AML-193 (cell line): ENCODE data around the gene USP25.
A peak's percentile ranks its signal among the peaks of the same experiment; 100 is the strongest.

Experiments used
- DNase-seq, 2 experiments: peaks; one replicate each; lab custom pipeline; 2025; lab: John Stamatoyannopoulos, UW

The USP25 gene, protein sequence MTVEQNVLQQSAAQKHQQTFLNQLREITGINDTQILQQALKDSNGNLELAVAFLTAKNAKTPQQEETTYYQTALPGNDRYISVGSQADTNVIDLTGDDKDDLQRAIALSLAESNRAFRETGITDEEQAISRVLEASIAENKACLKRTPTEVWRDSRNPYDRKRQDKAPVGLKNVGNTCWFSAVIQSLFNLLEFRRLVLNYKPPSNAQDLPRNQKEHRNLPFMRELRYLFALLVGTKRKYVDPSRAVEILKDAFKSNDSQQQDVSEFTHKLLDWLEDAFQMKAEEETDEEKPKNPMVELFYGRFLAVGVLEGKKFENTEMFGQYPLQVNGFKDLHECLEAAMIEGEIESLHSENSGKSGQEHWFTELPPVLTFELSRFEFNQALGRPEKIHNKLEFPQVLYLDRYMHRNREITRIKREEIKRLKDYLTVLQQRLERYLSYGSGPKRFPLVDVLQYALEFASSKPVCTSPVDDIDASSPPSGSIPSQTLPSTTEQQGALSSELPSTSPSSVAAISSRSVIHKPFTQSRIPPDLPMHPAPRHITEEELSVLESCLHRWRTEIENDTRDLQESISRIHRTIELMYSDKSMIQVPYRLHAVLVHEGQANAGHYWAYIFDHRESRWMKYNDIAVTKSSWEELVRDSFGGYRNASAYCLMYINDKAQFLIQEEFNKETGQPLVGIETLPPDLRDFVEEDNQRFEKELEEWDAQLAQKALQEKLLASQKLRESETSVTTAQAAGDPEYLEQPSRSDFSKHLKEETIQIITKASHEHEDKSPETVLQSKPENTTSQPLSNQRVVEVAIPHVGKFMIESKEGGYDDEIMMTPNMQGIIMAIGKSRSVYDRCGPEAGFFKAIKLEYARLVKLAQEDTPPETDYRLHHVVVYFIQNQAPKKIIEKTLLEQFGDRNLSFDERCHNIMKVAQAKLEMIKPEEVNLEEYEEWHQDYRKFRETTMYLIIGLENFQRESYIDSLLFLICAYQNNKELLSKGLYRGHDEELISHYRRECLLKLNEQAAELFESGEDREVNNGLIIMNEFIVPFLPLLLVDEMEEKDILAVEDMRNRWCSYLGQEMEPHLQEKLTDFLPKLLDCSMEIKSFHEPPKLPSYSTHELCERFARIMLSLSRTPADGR

DNA sequence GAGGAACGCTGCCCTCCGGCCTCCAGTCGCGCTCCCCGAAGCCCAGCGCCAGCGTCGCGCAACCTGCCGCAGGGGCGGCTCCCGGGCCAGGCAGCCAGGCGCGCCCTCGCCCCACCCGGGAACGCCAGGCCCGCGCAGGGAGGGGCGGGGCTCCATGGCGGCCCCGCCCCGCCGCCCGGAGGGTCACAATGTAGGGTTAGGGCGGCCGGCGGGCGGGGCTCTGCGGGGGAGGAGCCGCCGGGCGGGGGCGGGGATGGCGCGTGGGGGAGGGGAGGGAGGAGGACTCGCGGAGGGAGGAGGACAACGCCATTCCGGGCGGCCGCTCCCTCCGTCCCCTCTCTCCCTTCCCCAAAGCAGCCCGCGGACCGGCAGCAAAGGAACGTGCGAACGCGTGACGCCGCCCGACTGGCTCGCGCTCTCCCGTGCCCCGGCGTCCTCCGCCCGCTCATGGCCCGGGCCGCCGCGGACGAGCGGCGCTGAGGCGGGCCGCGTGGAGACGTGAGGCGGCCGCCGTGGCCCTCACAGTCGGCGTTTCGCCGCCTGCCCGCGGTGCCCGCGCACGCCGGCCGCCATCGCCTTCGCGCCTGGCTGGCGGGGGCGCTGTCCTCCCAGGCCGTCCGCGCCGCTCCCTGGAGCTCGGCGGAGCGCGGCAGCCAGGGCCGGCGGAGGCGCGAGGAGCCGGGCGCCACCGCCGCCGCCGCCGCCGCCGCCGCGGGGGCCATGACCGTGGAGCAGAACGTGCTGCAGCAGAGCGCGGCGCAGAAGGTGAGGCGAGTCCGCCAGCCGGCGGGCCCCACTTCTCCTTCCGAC lies at the start of gene USP25:
TSS of gene USP25 (plus strand) at position 309 of the 810 bp plus-strand sequence. CDS start at position 721, 412 bp downstream.
- peak; percentile 64 to 67 for DNase-seq

DNA sequence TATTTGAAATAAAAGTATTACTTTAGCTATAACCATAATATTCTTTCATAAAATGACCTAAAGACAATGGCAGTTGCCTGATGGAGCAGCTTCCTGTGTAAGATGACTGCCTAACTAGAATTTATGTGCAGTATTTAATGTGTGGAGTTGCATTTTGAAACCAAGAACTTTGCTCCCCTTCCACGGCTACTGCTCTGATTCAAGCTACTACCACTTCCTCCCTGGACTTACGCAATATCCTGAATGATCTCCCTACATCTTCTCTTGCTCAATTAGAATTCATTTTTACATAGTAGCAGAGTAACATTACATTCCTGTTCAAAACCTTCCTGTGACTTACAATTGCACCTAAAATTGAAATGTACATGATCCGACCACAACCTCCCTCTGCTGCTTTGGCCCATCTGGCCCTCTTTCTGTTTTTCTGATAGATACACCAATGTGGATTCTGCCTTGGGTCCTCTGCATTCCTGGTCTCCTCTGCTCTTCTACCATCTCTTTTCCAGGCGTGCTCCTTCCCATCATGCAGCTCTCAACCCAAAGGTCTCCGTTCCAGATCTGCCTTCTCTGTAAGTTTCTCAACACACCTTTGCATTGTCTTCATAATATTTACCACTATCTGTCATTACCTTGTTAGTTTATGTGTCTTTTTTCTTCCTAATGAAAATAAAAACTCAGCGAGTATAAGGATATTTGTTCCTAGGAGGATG lies 47.4 kb upstream of the USP25 start:
- peak; percentile 96 to 97 for DNase-seq

DNA sequence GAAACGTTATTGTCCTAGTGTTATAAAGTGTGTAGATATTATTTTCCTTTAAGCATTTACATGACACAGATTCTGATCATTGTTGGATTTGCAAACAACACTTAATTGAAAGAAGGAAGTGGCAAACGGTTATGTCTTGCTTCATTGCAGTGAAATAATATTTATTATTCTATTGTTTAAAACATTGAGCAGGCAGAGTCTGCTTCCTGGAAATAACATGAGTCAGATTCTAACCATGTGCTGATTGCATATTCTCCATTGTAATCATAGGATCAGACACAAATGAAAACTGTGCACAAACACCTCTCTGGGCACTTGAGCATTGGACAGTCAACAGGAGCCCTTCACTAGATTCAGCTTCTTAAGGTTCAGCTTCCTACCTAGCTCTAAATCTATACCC lies 46.8 kb upstream of the USP25 start:
- peak; percentile 83 to 88 for DNase-seq

DNA sequence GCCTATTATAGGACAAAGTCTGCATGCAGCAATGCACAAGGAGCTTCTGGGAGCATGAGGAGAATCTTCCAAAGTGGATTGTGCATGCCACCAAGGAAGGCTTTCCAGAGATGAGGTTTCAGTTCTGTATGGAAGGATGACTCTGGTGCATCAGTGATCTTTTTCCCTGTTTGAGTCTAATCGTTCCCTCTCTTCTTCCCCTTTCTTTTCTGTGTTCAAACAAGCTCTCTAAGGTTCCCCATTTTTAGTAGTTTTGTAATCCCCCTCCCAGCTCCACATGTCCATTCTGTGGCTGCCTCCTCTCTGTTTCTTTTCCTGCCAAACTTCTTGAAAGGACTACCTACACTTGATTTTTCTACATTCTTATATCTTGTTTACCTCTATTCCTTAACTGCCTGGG lies 43.3 kb upstream of the USP25 start:
- peak; percentile 71 to 80 for DNase-seq

DNA sequence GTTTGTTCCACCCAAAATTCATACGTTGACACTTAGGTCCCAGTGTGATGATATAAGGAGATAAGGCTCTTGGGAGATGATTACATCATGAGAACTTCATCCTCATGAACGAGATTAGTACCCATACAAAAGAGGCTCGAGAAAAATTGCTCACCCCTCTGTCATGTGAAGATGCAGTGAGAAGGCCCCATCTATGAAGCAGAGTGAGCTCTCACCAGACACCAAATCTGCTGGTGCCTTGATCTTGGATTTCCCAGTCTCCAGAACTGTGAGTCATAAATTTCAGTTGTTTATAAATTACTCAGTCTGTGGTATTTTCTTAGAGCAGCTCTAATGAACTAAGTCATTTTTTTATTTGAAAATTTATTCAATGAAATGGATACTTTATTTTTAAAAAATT lies 42.6 kb upstream of the USP25 start:
- DNase-seq, result no peak

DNA sequence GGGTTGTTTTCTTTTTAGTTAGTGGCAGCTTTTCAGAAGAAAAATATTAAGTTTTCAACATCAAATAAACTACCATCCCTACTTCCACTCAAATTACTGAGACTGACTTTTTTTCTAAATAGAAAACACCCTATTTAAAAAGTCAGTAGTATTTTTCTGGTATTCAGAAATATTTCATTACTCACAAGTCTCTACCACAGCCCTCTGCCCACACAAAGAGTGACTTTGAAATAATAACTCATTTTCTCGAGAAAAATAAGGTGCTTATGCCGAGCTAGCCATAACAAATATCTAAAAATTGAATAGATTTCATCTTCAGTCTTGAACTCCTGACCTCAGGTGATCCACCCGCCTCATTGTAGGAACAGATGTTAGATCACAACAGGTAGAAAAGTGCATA lies 41.8 kb upstream of the USP25 start:
- DNase-seq, result no peak

DNA sequence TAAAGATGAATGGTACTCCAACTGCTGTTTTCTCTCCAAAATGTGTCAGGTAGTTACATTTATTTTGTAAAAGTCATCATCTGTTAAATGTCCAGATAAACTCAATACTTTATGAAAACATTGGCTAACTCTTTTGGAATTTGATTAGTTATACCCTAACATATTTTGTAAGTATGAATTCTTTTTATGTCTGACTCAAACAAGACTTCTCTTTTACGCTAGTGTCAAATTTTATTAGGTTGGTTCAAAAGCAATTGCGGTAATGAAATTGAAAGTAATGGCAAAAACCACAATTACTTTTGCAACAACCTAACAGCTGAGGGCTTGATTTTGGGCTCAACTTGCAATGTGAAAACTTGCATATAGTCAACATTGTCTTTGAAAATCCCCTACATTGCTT lies 41.0 kb upstream of the USP25 start:
- peak; percentile 72 to 73 for DNase-seq

DNA sequence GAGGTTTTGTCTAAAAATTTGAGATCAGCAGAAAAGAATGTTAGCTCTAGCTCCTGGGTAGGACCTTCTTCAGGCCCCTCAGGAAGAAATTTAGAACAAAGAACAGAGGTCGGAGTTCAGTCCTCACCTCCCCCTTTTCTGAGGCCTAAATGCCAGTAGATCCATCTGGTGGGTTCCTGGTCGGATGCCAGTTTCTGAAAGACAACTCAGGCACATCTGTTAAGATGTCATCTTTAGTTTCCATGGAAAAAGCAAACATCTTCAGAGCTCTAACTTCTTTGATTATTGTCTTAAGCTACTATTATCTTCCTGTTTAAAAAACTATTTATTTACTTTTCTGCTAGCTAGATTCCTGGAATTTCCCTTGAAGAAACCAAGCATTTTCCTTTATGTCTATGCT lies 37.1 kb upstream of the USP25 start:
- no peak for DNase-seq

DNA sequence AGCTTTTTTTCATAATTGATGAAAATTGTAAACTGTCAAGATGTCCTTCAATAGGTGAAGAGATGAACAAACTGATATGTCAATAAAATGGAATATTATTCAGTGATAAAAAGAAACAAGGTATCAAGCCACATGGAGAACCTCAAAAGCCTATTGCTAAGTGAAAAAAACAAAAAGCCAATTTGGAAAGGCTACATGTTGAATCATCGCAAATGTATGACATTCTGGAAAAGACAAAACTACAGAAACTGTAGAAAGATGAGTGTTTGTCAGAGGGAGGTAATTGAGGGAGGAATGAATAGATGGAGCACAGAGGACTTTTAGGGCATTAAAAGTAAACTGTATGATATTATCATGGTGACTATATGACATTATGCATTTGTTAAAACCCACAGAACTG lies 34.5 kb upstream of the USP25 start:
- no peak for DNase-seq

DNA sequence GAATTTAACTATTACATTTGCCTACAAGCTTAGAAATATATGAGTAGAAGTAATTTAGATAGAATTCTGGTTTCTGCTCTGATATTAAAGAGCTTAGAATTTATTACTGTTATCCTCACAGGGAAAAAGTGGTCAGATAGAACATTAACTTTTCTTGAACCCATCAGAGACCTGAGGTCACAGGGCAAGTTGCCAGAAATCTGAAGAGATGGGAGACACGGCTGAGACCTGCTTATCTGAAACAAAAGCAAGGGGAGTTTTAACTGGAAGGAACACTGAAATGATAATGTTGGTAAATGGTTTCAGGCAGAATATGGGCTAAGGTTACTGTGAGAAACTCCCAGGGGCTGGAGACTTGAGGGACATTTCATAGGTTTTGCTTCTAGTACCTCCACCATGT lies 28.0 kb upstream of the USP25 start:
- DNase-seq, result no peak

DNA sequence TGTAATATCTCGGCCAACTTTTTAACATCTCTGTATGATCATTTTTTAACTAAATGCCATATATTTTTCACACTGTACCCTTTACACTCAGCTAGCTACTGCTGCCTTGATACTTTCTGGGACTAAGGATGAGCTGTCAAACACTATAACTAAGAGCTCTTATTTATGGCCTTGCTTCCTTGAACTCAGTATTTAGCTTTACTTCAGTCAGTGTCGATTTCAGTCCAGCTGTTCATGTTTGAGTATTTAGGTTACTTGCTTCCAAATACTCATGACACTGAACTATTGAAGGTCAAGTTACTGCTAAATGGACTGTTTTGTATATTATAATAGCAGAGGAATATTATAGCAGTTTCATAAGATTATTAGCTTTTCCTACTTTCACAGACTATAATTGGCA lies 25.9 kb upstream of the USP25 start:
- no peak for DNase-seq

DNA sequence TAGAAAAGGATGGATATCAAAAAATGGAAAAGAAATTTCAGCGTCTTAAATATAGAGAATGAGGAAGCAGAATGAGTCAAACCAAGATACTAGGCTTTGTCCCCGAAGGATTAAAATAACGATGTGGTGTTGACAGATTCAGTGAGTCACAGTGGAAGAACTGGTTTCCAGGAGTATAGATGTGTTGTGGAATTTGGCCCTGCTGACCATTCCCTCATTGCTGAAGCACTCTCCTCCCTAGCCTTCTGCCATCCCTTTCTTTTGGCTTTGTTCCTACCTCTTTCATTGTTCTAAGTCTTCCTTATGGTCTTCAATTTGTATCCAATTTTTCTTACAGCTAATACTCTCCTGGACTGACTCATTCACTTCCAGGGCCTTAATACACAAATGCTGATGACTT lies 23.1 kb upstream of the USP25 start:
- DNase-seq, result no peak

DNA sequence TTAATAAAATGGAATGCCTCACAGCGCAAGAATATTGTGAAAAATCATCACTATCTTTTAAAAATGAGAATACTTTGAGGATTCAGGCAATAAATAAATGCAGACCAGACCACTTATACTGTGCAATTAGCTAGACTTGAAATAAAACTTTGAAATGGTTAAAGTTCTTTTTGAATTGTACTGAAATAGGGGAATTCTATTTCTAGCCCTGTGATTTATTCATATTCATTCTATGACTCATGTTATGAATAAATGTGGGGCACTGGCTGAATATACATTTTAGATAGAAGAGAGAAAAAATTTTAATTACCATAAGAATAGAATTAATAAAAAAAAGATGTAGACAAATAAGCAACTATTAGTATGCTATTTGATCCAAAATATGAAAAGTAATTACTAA lies 16.4 kb upstream of the USP25 start:
- DNase-seq, result no peak

DNA sequence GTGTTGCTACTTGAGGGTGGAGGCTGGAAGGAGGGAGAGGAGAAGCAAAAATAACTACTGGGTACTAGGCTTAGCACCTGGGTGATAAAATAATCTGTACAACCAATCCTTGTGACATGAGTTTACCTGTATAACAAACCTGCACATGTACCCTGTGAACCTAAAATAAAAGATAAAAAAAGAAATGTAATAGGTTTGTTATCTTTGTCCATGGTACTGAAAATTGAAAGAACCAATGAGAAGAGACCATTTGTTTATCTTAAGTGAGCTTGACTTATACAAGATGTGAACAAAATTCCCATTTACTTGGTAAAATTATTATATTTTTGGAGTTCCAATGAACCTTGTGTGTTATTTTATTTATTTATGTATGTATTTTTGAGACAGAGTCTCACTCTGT lies 11.1 kb upstream of the USP25 start:
- no peak for DNase-seq

DNA sequence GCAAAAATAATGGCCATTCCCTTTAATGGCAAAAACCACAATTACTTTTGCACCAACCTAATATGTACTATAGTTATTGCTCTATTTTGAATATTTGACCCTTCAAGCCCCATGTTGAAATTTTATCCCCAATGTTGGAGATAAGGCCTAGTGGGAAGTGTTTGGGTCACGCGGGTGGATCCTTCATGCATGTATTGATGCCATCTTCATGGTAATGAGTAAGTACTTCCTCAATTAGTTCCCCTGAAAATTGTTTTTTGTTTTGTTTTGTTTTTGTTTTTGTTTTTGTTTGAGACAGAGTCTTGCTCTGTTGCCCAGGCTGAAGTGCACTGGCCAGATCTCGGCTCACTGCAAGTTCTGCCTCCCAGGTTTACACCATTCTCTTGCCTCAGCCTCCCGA lies 9.8 kb upstream of the USP25 start:
- no peak for DNase-seq

DNA sequence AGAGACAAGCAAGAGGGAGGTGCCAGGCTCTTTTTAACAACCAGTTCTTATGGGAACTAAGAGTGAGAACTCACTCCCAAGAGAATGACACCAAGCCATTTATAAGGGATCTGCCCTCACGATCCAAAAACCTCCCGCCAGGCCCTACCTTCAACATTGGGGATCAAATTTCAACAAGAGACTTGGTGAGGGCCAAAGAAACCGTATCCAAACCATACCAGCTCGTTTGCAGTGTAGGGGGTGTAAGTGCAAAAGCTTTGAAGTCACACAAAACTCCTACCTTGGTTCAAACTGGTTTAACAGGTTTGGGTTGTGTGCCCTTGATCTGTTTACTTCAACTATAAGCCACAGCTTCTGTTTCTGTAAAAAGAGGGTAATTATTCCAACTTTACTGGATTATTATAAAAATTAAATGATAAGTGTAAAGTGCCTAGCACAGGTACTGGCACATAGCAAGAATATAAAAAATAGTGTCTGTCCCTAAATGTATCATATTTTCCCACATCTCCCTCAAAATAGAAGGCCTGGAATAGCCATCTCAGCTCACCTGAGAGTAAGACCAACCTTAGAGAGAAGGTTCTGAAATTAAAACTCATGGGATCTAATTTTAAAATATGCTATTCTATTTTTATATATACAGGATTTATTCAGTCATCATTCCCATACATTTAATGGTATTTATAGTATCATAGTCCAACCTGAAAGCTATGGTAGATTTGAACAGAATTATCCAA lies 7.0 kb upstream of the USP25 start:
- no peak for DNase-seq

DNA sequence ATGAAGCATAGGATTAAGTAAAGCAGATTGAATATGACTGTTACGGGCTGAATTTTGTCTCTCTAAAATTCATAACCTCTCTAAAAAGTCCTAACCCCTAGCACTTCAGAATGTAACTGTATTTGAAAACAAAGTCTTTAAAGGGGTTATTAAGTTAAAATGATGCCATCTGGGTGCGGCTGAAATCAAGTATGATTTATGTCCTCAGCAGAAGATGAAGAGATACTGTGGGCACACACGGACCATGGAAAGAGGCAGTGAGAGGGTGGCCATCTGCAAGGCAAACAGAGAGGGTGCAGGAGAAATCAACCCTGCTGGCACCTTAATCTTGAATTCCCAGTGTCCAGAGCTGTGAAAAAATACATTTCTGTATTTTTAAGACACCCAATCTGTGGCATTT lies 3.8 kb upstream of the USP25 start:
- DNase-seq, result no peak

DNA sequence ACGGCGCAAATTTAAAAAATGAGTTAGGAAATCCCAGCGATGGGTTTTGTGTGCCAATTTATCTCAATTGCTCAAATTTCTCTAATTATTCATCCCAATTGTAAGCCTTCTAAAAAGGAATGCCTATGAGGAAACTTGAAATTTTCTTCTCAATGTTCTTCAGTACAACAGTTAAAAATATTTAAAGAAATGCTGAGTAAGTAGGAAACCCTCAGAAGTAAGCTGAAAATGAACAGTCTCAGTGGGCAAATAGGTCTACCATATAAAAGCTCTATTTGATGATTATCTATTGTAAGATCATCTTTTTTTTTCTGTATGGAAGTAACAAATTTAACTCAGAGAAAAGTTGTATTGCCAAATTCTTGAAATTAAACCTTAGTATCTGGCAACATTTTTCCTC lies 1.7 kb upstream of the USP25 start:
- DNase-seq, result no peak

DNA sequence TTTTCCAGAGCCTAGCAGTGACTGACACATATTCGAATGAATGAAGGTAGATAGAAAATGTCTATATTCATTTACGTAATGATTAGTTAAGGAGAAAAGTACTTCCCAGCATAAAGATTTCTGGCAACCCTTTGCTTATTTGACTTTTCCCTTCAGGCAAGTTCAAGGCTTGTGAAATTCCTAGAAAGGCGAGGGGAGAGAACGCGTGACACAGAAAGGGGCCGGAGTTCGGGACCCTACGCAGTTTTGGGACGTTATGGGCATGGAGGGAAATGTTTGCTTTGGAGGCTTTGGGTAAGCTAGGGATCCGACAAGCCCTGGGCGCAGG lies 472 bp upstream of the USP25 start:
- no peak for DNase-seq

DNA sequence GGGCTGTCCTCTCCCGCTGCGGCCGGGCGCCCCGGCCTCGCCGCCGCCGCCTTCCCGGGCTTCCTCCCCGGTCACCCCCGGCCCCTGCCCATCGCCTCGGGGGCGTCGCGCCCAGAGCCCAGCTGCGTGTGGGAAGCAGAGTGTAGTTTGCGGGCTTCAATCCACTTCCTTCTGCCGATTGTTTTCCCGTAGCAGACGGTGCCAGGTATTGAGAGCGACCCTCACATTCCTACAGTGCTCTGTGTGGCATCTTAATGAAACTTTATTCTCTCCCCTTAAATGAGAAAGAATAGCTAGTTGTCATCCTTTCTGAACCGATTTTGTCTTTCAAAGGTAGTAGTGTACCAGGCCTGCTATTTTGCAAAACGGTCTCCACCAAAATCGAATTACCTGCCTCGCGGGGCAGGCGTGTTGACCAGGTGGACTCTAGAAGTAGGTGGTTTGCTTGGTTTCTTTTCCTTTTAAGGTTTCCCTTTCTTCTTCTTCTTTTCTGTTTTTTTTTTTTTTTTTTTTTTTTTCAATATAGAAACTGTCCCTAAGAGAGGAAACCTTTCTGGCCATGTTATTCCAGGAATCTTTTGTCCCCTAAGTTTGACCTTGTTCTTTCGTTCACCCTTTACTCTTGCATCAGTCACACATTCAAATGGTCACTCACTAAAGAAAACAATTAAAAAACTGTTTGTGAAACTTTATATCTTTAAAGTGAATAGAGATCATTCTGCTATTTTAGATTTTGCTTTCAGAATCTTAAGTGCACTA lies 881 bp downstream of the USP25 start:
- DNase-seq, result no peak
